Esophagus muscularis mucosa (tissue), 3 donors: ENCODE measurements around the gene COPS7B.

Experiments
- EP300 ChIP-seq: sonication (generic); formaldehyde crosslinking; IDR thresholded peaks from one replicate; pipeline ENCODE4 v1.6.1; 2017; ENCODE audit warnings: antibody characterized with exemption
- TF ChIP-seq, protein P1 (sequence below), 3 experiments: fragments of 200-600 bp in 2 of 3; fragments of 450-650 bp in 1 of 3; sonication (generic) in 2 of 3; IDR thresholded peaks; one replicate each; pipeline ENCODE4 v1.5.1; 2017 to 2019; ENCODE audit warnings: antibody characterized with exemption in 3 of 3, mild to moderate bottlenecking in 2 of 3, moderate library complexity in 1 of 3

DNA sequence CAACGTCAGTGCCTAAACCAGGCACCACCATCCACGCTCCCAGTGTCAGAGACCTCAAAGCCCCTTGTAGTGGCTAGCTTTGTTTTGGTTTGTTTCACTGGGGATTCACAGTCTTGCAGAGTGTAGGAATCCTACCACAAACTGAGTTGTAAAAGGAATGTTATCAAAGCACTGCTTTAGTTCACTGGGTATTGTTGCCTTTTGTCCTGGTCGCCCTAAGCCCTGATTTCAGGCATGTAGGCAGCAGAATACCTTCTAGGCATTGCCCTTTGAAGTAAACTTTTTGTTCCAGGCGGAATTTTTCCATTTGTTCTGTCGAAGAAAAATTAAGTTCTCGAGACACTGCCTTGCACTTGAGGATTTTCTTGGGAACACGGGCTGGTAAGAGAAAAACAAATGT lies 48.5 kb upstream of the COPS7B start:
- no peak for TF ChIP-seq EP300
- TF ChIP-seq, protein P1, sequence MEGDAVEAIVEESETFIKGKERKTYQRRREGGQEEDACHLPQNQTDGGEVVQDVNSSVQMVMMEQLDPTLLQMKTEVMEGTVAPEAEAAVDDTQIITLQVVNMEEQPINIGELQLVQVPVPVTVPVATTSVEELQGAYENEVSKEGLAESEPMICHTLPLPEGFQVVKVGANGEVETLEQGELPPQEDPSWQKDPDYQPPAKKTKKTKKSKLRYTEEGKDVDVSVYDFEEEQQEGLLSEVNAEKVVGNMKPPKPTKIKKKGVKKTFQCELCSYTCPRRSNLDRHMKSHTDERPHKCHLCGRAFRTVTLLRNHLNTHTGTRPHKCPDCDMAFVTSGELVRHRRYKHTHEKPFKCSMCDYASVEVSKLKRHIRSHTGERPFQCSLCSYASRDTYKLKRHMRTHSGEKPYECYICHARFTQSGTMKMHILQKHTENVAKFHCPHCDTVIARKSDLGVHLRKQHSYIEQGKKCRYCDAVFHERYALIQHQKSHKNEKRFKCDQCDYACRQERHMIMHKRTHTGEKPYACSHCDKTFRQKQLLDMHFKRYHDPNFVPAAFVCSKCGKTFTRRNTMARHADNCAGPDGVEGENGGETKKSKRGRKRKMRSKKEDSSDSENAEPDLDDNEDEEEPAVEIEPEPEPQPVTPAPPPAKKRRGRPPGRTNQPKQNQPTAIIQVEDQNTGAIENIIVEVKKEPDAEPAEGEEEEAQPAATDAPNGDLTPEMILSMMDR (IDR thresholded peaks at IDR 0.05), result no peak
